ENCODE measurements around the gene APOB. TPM values are rescaled to one million over a fixed set of nuclear protein-coding genes. Genes with fewer than 3 reads are reported as not detected.

The APOB gene
- total and polyA plus RNA-seq, 2 of the 13 experiments (the other 11 are each of a cell fraction or from before 2014, with no cell fraction given) = 1,569 to 2,515 TPM

GRCh38 chr2:21011453-21011852 lies 32.4 kb downstream of the APOB start (continued):
- TF ChIP-seq DNMT3B (CRISPR knock-in tag; conservative IDR thresholded peaks at IDR 0.05) (no peak), ZNF597 (CRISPR knock-in tag; IDR thresholded peaks at IDR 0.05) (no peak), ZGPAT (CRISPR knock-in tag; IDR thresholded peaks at IDR 0.05) (no peak), ZNF766 (CRISPR knock-in tag; IDR thresholded peaks at IDR 0.05; ENCODE audit: borderline replicate concordance) (no peak), ZNF790 (CRISPR knock-in tag; IDR thresholded peaks at IDR 0.05; ENCODE audit: borderline replicate concordance) (no peak), SAFB2 (CRISPR knock-in tag; IDR thresholded peaks at IDR 0.05; ENCODE audit: borderline replicate concordance, low read depth) (0 out of 2 replicates have a peak, but pooled peaks have one; percentile 36), JDP2 (CRISPR knock-in tag; IDR thresholded peaks at IDR 0.05; ENCODE audit: borderline replicate concordance) (no peak), ZC3H13 (CRISPR knock-in tag; IDR thresholded peaks at IDR 0.05) (peak; percentile 93; the same call in 1 of the 2 replicates), DRAP1 (CRISPR knock-in tag; IDR thresholded peaks at IDR 0.05) (no peak), U2AF2 (IDR thresholded peaks at IDR 0.05; ENCODE audit: low read depth, low read length) (no peak), PCBP2 (optimal IDR thresholded peaks at IDR 0.05; ENCODE audit: low read depth, low read length, poor library complexity, severe bottlenecking) (no peak), ZSCAN31 (CRISPR knock-in tag; IDR thresholded peaks at IDR 0.05; ENCODE audit: low read depth) (0 out of 2 replicates have a peak, but pooled peaks have one; percentile 7), RBM22 (optimal IDR thresholded peaks at IDR 0.05; ENCODE audit: low read length) (peak; percentile 63), CBFB (CRISPR knock-in tag; IDR thresholded peaks at IDR 0.05) (no peak), PLRG1 (conservative IDR thresholded peaks at IDR 0.05) (no peak), ZNF788 (CRISPR knock-in tag; IDR thresholded peaks at IDR 0.05; ENCODE audit: borderline replicate concordance) (no peak), HDAC2 (CRISPR knock-in tag; IDR thresholded peaks at IDR 0.05) (0 out of 2 replicates have a peak, but pooled peaks have one; percentile 9), FLYWCH1 (CRISPR knock-in tag; IDR thresholded peaks at IDR 0.05) (no peak), HOXA9 (CRISPR knock-in tag; IDR thresholded peaks at IDR 0.05; ENCODE audit: borderline replicate concordance) (0 out of 2 replicates have a peak, but pooled peaks have one; percentile 19), IRF1 (CRISPR knock-in tag; IDR thresholded peaks at IDR 0.05; ENCODE audit: low read depth) (no peak), ZNF784 (CRISPR knock-in tag; IDR thresholded peaks at IDR 0.05; ENCODE audit: borderline replicate concordance) (no peak)

Measured in HepG2 (cell line).